ENCODE data around the gene LUC7L.
"Not testable (repeated sequence)": the region's sequence is repeated elsewhere in the genome, so short reads cannot be mapped to it uniquely, and the experiment has no call there.

The LUC7L gene

DNA sequence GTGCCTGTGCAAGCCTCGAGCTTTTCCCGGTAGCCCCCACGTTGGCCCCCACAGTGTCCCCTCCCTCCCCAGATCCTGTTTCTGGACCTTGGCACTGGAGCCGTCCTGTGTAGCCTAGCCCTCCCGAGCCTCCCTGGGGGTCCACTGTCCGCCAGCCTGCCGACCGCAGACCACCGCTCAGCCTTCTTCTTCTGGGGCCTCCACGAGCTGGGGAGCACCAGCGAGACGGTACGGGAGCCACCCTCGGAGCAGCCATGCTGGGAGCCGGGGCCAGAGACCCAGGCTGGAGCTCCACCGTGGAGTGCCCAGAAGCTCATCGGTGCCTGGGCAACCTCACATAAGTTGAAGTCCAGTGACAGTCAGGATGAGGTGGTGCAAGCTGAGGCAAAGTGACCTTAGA lies 34.7 kb upstream of the LUC7L start:
- DNase-seq = no peak

DNA sequence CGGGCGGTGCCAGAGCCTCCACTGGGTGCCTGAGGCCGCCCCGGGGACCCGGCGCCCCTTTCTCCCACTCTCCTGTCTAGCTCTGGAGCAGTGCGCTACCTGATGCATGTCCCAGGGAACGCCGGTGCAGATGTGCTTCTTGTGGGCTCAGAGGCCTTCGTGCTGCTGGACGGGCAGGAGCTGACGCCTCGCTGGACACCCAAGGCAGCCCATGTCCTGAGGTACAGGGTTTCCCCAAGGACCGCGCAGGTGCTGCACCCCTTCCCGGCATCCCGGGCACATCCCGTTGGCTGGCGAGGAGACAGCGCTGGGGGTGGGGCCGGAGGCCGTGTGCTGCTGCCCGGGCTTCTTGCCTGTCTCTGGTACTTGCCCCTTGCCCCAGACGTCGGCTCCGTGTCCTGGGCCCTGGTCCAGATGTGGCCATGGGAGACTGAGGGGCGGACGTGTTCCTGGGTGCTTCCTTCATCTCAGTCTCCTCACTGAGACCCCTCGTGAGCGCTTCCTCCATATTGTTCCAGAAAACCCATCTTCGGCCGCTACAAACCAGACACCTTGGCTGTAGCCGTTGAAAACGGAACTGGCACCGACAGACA lies 34.0 kb upstream of the LUC7L start:
- DNase-seq = no peak

DNA sequence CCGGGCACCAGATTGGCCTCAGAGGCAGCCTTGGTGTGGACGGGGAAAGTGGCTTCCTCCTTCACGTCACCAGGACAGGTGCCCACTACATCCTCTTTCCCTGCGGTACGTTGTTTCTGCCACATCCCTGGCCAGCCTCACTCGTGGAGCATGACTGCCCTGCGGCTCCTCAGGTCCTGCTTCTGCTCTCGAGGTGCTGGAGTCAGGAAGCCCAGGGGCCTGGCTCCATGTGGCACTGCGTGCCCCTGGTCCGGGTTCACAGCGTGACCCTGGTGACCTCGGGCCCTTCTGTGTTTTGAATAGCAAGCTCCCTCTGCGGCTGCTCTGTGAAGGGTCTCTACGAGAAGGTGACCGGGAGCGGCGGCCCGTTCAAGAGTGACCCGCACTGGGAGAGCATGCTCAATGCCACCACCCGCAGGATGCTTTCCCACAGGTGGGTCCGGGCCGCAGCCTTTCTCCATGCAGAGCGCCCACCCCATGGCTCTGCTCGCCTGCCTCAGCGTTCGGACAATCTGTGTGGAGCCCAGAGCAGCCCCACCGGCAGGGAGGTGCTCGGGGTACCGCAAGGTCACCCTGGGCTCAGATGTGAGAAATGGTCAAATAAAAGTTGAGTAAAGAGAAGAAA lies 33.0 kb upstream of the LUC7L start:
- no peak for DNase-seq

DNA sequence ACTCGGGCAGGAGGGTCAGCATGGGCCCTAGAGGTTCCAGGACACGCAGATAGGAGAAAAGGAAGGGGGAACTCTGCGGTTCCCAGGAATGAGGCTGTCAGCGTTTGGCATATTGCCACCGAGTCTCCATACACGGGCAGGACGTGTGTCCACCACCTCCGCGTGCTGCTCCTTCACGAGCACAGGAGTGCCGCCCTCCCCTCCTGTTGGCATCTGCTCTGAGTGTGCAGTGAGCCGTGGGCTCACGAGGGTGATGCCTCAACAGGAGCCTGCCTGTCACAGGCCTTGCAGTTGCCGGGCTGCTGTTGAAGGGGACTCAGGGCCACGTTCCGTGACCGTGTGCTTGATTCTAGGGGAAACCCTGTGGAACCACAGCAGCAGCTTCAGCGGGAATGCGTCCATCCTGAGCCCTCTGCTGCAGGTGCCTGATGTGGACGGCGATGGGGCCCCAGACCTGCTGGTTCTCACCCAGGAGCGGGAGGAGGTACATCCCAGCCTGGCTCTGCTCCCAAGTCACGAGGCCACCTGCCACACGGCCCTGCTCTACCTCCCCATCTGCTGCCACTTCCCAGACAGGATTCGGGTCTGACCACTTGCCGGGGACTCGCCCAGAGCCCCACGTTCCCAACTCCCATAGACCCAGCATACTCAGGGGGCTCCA lies 31.9 kb upstream of the LUC7L start:
- DNase-seq = no peak

DNA sequence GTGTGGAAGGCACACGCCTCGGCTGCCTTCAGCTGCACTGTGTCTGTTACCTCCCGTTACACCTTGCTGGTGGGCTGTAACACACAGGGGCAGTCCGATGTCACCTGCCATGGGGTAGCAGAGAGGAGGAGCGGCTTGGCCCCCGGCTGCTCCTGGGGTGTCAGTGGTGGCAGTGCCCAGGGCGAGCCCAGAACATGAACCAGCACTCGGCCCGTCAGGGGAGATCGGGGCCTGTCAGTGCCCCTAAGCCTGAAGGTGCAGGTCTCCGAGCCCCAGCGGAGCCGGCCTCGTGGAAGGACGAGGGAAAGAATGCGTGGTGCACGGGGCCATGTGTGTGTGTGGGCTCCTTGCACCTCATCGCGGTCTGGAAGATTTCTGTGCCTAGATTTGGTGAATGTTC lies 31.1 kb upstream of the LUC7L start:
- no peak for DNase-seq

DNA sequence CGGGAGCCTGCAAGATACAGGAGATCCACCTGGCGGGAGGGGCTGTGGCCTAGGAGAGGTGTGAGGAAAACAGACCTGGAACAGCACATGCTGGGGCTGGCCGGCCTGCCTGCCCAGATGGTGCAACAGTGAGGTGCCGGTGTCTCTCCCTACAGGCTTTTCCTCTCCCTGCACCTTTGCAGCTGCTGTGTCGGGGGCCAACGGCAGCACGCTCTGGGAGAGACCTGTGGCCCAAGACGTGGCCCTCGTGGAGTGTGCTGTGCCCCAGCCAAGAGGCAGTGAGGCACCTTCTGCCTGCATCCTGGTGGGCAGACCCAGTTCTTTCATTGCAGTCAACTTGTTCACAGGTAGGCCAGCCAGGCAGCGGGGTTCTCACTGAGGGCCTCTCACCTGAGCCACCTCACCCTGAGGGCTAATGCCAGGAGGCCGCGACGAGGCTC lies 30.6 kb upstream of the LUC7L start:
- no peak for DNase-seq

DNA sequence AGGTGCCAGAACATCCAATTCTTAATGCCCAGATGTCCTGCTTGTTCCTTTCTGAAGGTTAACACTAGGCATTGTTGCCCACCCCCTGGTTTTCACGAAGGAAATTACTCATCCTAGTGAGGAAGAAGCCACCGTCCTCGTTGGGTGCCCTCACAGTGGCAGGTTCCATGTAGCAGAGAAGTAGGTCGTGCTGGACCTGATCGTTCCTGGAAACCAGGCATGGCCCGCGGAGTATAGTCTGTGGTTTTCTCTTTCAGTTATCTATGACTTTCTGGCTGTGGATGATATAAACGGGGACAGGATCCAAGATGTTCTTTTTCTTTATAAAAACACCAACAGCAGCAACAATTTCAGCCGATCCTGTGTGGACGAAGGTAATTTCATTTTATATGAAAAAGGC lies 30.0 kb upstream of the LUC7L start:
- DNase-seq = no peak

DNA sequence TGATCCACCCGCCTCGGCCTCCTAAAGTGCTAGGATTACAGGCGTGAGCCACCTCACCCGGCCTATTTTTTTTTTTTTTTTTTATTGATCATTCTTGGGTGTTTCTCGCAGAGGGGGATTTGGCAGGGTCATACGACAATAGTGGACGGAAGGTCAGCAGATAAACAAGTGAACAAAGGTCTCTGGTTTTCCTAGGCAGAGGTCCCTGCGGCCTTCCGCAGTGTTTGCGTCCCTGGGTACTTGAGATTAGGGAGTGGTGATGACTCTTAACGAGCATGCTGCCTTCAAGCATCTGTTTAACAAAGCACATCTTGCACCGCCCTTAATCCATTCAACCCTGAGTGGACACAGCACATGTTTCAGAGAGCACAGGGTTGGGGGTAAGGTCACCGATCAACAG lies 28.8 kb upstream of the LUC7L start:
- not testable (repeated sequence) for DNase-seq

DNA sequence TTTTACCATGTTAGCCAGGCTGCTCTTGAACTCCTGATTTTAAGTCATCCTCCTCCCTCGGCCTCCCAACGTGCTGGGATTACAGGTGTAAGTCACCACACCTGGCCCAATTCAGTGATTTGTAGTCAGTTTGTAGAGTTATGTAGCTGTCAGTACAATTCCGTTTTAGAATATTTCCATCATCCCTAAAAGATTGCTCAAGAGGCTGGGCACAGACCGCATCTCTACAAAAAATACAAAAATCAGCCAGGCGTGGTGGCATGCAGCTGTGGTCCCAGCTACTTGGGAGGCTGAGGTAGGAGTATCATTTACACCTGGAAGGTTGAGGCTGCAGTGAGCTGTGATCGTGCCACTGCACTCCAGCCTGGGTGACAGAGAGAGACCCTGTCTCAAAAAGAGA lies 25.9 kb upstream of the LUC7L start:
- DNase-seq = no peak

DNA sequence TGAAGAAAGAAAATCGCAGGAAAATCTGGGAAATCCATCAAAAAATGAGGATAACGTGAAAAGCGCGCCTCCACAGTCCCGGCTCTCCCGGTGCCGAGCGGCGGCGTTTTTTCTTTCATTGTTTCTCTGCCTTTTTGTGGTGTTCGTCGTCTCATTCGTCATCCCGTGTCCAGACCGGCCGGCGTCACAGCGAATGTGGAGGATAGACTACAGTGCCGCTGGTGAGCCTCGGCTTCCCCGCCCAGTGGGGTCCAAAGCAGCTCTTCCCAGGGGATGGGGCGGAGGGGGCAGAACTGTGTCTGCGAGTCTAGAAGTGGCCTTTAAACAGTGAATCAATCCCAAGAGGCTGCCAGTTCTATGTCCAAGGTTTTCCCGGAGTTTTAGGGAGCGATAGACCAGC lies 25.2 kb upstream of the LUC7L start:
- no peak for DNase-seq

DNA sequence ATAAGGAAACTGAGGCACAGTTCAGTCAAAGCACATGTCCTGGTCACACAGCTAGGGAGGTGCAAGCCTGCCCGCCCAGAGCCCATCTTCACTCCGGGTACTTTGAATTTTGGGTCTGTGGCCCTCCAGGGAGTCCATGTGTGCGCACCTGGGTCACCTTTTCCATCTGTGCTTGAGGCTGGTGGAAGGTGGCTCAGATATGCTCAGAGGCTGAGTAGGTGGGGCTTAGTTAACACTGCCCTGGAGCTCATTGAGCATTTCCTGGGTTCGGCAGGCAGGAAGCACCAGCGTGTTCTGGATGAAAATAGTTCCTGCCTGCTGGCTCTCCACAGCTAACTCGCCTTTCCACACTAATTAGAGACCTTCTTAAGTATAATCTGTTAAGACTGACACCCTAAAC lies 24.6 kb upstream of the LUC7L start:
- no peak for DNase-seq

DNA sequence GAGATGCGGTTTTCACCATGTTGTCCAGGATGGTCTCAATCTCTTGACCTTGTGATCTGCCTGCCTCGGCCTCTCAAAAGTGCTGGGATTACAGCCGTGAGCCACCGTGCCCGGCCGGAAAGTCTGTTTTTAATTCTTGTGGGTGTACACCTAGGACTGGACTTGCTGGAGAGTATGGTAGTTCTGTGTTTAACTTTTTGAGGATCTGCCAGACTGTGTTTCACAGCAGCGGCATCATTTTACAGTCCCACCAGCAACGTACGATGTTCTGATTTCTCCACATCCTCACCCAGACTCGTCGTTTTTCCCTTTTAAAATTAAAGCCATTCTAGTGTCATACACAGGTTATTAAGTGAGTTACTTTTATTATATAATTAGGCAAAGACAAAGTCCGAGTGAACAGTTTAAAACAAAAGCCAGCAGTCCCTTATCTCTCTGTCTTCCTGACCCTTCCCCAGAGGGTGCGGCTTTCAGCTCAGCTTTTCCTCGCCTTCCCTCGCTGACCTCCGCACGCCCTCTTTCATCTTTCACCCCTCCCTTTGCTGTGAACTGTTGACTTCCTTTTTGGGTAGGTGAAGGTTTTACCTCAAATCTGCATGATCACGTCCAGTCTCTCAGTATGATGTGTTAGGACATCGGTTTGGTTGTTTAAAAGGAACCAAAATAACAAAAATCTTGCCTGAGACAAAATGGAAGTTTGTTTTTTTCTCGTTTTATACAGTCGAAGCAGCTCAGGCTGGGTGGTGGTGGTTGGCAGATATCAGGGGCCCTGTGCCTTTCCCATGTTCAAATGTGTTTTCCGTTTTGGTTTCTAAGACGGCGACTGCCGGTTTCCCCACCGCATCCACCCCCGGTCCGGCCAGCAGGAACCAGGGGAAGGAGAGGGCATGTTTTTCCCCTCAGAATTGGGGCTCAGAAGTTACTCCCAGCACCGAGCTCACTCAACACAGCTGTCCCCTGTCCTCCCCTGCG lies 23.4 kb upstream of the LUC7L start:
- DNase-seq = no peak

DNA sequence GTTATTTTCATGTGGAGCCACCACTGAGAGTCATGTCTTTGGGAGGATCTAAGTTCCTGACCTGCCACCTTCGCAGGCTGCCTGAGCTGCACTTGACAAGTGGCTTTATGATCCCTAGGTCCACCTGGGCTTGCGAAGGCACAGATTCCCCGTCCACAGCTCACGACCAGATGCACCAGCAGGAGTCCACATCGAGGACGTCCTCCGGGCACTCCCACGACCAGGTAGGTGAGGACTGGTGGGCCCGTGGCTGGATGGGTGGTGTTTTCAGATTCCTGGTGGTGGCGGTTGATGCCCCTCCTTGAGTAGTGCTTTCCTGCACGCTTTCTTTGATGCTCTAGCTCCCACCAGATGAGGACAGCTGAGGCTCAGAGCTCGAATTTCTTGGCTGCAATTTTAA lies 20.2 kb upstream of the LUC7L start:
- DNase-seq = no peak

DNA sequence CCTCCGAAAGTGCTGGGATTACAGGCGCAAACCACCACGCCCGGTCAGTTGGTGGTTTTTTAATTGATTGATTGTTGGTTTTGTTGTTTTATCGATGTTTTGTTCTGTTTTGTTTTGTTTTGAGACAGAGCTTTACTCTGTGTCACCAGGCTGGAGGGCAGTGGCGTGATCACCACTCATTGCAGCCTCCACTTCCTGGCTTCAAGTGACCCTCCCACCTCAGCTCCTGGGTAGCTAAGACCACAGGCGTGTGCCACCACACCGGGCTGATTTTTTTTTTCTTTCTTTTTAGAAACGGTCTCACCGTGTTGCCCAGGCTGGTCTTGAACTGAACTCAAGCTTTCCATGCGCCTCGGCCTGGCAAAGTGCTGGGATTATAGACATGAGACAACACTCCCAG lies 17.8 kb upstream of the LUC7L start:
- no peak for DNase-seq

DNA sequence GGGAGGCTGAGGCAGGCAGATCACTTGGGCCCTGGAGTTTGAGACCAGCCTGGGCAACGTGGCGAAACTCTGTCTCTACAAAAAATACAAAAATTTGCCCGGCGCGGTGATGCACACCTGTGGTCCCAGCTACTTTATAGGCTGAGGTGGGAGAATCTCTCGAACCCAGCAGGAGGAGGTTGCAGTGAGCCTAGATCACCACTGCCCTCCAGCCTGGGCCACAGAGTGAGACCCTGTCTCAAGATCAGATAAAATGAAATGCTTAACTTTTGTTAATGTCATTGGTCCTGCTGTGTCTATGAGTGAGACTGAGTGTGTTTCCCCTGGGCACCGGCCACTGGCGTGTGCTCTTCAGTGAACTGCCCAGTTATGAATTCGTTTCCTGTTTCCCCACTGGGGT lies 15.9 kb upstream of the LUC7L start:
- DNase-seq = no peak

DNA sequence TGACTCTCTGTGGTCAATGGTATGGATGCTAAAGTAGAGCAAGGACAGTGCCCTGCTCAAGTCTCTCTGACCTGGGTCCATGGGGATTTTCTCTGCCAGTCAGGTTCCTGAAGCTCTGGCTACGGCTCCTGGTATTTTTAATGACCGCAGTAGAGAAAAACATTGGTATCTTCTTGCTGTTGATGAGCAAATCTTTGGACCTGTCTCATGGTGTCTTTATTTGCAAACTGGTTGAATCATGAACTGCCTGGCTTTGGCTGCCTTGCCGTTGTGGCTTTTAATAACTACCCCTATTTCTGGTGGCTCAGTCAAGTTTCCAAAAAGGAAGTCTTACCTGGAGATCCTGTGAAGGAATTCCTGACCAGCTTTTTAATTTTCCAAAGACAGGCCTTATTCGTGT lies 14.1 kb upstream of the LUC7L start:
- DNase-seq = no peak

DNA sequence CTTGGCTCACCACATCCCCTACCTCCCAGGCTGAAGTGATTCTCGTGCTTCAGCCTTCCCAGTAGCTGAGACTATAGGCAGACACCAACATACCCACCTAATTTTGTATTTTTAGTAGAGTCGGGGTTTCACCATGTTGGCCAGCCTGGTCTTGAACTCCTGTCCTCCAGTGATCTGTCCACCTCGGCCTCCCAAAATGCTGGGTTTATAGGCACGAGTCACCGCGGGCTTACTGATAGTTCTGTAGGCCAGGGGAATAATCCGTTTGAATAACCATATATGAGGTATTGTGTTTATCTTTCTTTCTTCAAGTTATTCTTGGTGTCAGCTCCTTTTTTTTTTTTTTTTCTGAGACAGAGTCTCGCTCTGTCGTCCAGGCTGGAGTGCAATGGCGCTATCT lies 13.0 kb upstream of the LUC7L start:
- DNase-seq = peak; percentile 7

DNA sequence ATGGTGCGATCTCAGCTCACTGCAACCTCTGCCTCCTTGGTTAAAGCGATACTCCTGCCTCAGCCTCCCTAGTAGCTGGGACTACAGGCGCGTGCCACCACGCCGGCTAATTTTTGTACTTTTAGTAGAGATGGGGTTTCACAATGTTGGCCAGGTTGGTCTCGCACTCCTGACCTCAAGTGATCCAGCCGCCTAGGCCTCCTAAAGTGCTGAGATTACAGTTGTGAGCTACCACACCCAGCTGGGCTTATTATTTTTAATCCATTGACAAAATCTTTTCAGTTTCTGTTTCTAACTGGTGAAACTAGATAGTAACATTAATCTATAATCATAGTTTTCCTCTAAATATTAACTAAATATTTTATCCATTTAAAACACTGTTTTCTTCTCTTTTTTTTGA lies 11.3 kb upstream of the LUC7L start:
- DNase-seq = no peak

DNA sequence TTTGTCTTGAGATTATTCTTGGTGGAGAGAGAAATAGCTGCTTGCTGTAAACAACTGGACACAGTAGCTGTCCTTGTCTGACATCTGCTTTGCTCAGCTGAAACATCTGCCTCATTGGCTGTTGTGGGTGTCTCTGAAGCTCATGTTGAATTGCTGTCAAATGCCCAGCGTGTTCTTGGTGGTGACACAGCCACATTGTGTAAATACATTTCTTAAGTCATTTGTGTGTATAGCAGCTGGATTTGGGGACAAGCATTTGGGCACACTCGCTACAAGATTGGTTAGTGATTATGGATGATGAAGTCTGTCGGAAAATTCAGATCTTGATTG lies 10.7 kb upstream of the LUC7L start:
- no peak for DNase-seq

DNA sequence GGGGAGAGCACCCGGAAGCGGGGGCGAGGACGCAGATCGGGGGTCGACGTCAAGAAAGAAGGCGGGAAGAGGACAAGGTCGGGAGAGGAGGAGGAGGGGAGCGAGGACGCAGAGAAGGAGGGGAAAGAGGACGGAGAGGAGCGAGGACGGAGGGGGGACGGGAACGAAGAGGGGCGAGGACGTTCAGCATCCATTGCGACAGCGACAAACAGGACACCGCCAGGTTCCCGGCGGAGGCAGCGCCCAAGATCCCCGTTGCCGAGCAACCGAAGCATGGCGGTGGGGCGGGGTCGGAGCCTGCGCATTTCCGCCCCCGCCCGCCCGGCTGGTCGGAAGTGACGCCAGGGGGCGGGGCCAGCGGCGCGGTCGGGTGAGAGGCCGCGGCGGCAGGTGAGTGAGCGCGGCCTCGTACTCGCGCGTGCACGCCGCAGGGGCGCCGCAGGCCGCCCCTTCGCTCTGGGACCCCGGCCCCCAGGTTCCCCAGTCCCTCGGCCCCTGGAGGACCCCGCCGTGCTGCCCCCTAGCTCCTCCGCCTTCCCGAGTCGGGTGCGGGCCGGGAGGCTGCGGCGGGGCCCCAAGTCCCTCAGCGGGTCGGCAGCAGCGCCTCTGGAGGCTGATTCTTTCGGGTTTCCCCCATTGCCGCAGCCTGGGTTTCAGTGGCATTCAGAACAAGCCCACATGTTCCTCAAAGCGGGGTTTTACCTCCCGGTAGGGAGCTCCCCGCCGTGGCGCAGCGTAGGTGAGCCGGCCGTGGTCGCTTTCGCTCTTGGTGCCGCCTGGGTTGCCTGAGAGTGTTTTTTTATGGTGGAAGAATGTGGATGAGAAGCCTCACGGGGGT lies 5.4 kb upstream of the LUC7L start, which contains the start of gene FAM234A:
Gene FAM234A, plus strand, starts transcription at position 354 of the 838 bp plus-strand sequence. CDS start 19,593 bp downstream, outside the sequence.
- peak; percentile 91 for DNase-seq

DNA sequence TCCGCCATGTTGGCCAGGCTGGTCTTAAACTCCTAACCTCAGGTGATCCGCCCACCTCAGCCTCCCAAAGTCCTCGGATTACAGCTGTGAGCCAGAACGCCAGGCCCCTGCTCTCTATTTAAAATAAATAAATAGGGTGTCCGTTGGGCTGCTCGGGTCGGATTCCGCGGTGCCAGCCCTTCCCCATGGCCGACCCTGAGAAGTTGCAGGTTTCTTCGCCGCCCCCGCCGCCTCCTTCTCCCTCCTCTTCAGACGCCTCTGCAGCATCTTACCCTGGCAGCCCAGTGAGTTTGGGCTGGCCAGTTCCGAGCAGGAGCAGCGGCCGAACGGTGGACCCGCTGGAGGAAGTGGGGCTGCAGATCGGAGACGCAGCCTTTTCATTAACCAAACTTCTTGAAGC lies 1.7 kb upstream of the LUC7L start:
- no peak for DNase-seq

DNA sequence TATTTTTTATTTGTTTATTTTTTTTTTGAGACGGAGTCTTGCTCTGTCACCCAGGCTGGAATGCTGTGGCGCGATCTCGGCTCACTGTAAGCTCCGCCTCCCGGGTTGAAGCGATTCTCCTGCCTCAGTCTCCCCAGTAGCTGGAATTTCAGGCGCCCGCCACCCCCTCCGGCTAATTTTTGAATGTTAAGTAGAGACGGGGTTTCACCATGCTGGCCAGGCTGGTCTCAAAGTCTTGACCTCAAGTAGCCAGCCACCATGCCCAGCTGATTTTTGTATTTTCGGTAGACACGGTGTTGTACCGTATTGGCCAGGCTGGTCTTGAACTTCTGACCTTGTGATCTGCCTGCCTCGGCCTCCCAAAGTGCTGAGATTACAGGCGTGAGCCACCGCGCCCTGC lies 1.1 kb upstream of the LUC7L start:
- not testable (repeated sequence) for DNase-seq

Data from fibroblast of skin of back (primary cell).